ENCODE measurements around the gene ANKS1A. TPM values are rescaled to one million over a fixed set of nuclear protein-coding genes. Genes with fewer than 3 reads are reported as not detected.

Gene ANKS1A
- total RNA-seq, 2 experiments from 2014 or later, result 6.0 to 6.7 TPM

DNA sequence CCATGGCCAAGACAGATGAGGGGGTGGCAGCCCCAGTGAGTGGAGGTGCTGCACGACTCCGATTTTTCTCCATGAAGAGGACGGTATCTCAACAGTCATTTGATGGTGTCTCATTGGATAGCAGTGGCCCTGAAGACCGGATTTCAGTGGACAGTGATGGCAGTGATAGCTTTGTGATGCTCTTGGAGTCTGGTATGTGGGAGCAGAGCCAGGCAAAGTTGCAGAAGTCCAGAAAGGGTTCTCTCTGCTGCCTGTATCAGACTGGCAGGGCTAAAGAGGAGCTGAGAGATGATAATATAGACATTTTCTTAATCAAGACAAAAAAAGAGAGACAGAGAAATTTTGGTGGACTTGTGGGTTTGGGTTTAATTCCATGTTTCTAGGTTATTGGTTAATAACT is 25.0 kb upstream of the ANKS1A start:
- intact Hi-C loops (cut with micrococcal nuclease), result no loop called here
- CTCF ChIA-PET, result interaction anchor here (1.6 kb wide), 1 partner anchor 9 kb away, joined by 4 read pairs; no protein-coding TSS in a partner anchor
- DNase-seq (no peak), ATAC-seq (no peak)
- TF ChIP-seq, protein P1, sequence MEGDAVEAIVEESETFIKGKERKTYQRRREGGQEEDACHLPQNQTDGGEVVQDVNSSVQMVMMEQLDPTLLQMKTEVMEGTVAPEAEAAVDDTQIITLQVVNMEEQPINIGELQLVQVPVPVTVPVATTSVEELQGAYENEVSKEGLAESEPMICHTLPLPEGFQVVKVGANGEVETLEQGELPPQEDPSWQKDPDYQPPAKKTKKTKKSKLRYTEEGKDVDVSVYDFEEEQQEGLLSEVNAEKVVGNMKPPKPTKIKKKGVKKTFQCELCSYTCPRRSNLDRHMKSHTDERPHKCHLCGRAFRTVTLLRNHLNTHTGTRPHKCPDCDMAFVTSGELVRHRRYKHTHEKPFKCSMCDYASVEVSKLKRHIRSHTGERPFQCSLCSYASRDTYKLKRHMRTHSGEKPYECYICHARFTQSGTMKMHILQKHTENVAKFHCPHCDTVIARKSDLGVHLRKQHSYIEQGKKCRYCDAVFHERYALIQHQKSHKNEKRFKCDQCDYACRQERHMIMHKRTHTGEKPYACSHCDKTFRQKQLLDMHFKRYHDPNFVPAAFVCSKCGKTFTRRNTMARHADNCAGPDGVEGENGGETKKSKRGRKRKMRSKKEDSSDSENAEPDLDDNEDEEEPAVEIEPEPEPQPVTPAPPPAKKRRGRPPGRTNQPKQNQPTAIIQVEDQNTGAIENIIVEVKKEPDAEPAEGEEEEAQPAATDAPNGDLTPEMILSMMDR (IDR thresholded peaks at IDR 0.05), result no peak
- Mint-ChIP-seq H3K4me3 (no peak overlapping the region), H3K27me3 (no peaks in the 10 kb centered on the region), H3K9me3 (no peaks in the 10 kb centered on the region), H3K4me1 (ENCODE audit: low read depth) (no peaks in the 10 kb centered on the region), H3K36me3 (ENCODE audit: low read depth) (peaks cover 9% of the 10 kb centered on the region), H3K27ac (no peak overlapping the region)
- POLR2A ChIA-PET, result interaction anchor here (0.6 kb wide), 1 partner anchor 35 kb away, joined by 3 read pairs; no protein-coding TSS in a partner anchor

DNA sequence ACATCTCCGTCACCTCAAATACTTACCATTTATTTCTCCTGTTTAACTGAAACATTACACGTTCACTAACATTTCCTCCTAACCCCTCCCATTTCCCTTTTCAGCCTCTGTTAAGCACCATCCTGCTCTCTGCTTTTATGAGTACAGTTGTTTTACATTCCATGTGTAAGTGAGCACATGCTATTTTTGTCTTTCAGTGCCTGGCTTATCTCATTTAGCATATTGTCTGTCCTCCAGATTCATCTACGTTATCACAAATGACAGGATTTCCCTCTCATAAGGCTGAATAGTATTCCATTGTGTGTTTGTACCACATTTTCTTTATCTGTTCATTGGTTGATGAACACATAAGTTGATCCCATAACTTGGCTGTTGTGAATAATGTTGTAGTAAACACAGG is 23.9 kb upstream of the ANKS1A start:
- ChIA-PET POLR2A (interaction anchor here (0.8 kb wide), 2 partner anchors 10 to 18 kb away, joined by 3 to 4 read pairs; no protein-coding TSS in a partner anchor), CTCF (no interaction called here)
- TF ChIP-seq, protein P1 (IDR thresholded peaks at IDR 0.05), result no peak
- DNase-seq (no peak), ATAC-seq (no peak)
- peaks cover 7% of the 10 kb centered on the region for H3K36me3 Mint-ChIP-seq (ENCODE audit: low read depth)
- H3K4me1 Mint-ChIP-seq (ENCODE audit: low read depth), result no peaks in the 10 kb centered on the region
- H3K27ac Mint-ChIP-seq, result no peak overlapping the region
- H3K4me3 Mint-ChIP-seq, result no peak overlapping the region
- no peaks in the 10 kb centered on the region for H3K27me3 Mint-ChIP-seq
- intact Hi-C loops (cut with micrococcal nuclease), result no loop called here
- H3K9me3 Mint-ChIP-seq, result no peaks in the 10 kb centered on the region

DNA sequence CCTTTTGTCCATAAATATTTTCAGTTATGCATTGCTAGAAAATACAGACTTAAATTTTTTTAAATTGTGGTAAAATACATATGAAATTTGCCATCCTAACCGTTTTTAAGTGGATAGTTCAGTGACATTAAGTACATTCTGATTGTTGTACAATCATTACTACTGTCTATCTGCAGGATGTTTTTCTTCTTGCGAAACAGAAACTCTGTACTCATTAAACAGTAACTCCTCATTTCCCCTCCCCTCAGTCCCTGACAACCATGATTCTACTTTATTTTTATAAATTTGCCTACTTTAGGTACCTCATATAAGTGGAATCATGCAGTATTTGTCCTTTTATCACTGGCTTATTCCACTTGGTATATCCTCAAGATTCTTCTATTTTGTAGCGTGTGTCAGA is 22.5 kb upstream of the ANKS1A start:
- H3K36me3 Mint-ChIP-seq (ENCODE audit: low read depth), result peaks cover 10% of the 10 kb centered on the region
- ChIA-PET CTCF (no interaction called here), POLR2A (no interaction called here)
- no peak overlapping the region for H3K27ac Mint-ChIP-seq
- no peak for DNase-seq
- TF ChIP-seq, protein P1 (IDR thresholded peaks at IDR 0.05), result no peak
- H3K4me3 Mint-ChIP-seq, result no peak overlapping the region
- ATAC-seq, result no peak
- intact Hi-C loops (cut with micrococcal nuclease), result no loop called here
- no peaks in the 10 kb centered on the region for H3K27me3 Mint-ChIP-seq
- H3K4me1 Mint-ChIP-seq (ENCODE audit: low read depth), result no peaks in the 10 kb centered on the region
- H3K9me3 Mint-ChIP-seq, result no peaks in the 10 kb centered on the region

DNA sequence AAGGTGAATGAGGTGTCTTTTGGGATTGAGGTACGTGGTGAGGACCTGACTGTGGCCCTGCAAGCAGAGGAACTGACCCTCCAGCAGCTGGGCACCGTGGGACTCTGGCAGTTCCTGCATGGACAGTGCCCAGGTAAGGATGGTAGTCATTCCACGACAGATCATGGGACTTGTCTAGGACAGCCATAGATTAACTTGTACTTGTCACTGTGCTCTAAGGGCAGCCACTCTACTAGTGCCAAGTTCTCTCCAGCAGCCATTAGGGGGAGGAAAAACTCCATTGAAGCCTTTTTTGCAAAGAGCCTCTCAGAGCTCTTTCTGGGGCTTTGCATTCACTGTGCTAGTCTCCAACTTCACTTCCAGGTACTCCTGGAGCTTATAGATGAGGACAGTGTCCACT is 21.6 kb upstream of the ANKS1A start:
- no peak overlapping the region for H3K27ac Mint-ChIP-seq
- DNase-seq, result no peak
- H3K9me3 Mint-ChIP-seq, result no peaks in the 10 kb centered on the region
- peaks cover 10% of the 10 kb centered on the region for H3K36me3 Mint-ChIP-seq (ENCODE audit: low read depth)
- H3K4me3 Mint-ChIP-seq, result no peak overlapping the region
- ChIA-PET POLR2A (interaction anchor here (1.2 kb wide), 1 partner anchor 20 kb away, joined by 5 read pairs; the partner anchor contains the start of gene TAF11), CTCF (interaction anchor here (1.0 to 1.8 kb wide), 2 partner anchors 22 to 272 kb away, joined by 3 to 7 read pairs; partner anchors contain the start of gene ANKS1A)
- no peaks in the 10 kb centered on the region for H3K27me3 Mint-ChIP-seq
- TF ChIP-seq, protein P1 (IDR thresholded peaks at IDR 0.05), result no peak
- H3K4me1 Mint-ChIP-seq (ENCODE audit: low read depth), result no peaks in the 10 kb centered on the region
- intact Hi-C loops (cut with micrococcal nuclease), result no loop called here
- no peak for ATAC-seq

DNA sequence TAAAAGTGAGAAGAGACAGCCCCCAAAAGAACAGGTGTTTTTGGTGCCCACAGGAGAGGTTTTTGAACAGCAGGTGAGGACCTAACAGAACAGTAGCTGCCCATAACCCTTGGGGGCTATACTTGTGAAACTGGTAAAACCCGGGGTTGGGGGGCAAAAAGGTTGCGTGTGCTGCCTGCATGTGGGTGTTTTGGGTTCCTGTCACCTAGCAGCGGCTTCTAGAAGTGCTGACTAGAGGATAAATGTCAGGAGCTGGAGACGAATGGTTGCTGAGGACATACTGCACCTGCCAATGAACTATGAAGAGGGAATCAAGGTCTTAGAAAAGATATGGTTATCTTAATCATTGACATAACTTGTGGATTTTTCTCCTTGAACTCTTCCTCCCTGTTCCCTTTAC is 17.2 kb upstream of the ANKS1A start:
- TF ChIP-seq, protein P1 (IDR thresholded peaks at IDR 0.05), result no peak
- Mint-ChIP-seq H3K27ac (no peak overlapping the region), H3K4me3 (no peak overlapping the region), H3K27me3 (no peaks in the 10 kb centered on the region), H3K4me1 (ENCODE audit: low read depth) (no peaks in the 10 kb centered on the region), H3K36me3 (ENCODE audit: low read depth) (peaks cover 24% of the 10 kb centered on the region), H3K9me3 (no peaks in the 10 kb centered on the region)
- no peak for DNase-seq
- POLR2A ChIA-PET, result interaction anchor here (1.4 kb wide), 2 partner anchors 12 to 13 kb away, joined by 3 to 6 read pairs; no protein-coding TSS in a partner anchor
- ATAC-seq, result no peak
- CTCF ChIA-PET, result interaction anchor here (1.5 to 1.8 kb wide), 2 partner anchors 268 to 369 kb away, joined by 4 to 8 read pairs; no protein-coding TSS in a partner anchor
- intact Hi-C loops (cut with micrococcal nuclease), result no loop called here

Data from activated CD8-positive, alpha-beta T cell treated with anti-CD3 and anti-CD28 coated beads for 36 hours (primary cell).